GM19395 (cell line): ENCODE data around the gene TBL1X.

Experiments used
- ATAC-seq: cut with Tn5 transposase; IDR thresholded peaks from one replicate; pipeline ENCODE4 v1.9.1; 2021; ENCODE audit warnings: mild to moderate bottlenecking, moderate library complexity; ENCODE audit not compliant: unreplicated experiment

The TBL1X gene

DNA sequence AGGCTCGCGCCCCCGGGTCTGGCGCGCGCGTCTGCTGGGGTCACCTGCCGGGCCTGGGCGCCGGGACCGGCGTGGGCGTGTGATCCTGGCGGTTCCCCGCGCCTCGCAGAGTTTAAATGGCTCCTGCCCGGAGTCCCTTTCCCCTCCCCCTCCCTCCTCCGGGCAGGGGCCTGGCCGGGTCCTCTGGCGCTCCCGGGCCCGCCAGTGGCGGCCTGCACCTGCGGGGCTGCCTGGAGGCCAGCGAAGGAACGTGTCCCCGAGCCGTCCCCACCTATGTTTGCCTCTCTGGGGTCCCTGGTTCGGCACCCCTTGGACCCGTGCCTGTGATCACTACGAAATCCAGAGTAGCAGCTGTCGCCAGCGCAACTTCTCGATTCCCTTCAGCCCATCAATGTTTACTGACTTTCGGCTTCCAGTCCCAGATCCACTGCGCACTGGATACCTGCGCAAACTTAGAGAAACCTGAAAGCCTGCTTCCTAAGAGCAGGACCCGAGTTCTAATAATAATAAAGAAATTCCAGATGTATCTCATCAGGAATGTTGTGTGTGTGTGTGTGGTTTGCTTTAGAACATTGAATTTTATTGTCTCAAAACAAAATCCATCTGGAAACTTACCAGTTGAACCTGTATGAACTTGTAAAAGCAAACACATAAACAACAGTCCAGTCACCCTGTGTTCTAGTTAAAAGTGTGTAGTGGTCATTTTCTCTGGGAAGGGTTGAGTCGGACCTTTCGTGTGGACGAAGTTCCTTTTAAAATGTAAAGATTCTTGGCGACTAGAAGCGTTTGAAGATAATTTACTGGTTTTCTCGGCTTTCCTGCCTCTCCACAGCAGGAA lies 322.2 kb downstream of the TBL1X start:
- ATAC-seq = no peak

DNA sequence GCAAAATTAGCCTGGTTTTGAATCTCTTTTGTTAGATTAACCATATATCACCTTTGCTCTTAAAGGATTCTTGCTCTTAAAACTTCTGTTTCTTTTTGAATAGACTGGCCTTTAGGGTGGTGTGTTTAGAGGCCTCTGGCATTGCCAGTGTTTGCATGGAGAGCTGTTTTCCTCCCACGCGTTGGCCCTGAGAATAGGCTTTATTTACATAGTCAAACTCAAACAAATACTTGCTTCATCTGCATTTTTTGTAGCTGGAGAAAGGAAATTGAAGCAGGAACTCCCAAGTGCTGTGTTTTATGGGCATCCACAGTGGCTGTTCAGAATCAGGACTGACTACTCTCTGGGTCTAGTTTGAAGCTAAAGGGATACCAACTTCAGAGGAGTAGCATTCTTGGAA lies 324.1 kb downstream of the TBL1X start:
- no peak for ATAC-seq

DNA sequence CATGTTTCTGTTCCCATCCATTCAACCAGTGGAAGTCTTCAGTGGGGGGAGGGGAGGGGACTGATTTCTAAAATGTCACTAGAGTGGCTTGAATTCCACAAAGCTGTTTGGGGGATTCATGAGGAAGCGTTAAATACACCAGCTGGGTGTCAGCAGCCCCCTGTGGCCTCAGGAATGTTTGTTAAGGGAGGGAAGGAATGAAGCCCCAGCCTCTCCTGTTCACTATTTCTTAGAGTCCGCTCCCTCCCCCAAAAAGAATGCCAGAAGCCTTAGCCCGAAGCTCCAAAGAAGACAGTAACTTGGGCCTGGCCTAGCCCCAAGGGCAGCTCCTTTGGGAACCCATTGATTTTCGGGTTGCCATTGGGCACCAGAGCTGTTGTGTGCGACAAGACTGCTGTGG lies 324.7 kb downstream of the TBL1X start:
- no peak for ATAC-seq
